ENCODE measurements around the gene KRT36. TPM values are rescaled to one million over a fixed set of nuclear protein-coding genes. Genes with fewer than 3 reads are reported as not detected.

The KRT36 gene
- total RNA-seq, 2 donors from 2014 or later: not detected

DNA sequence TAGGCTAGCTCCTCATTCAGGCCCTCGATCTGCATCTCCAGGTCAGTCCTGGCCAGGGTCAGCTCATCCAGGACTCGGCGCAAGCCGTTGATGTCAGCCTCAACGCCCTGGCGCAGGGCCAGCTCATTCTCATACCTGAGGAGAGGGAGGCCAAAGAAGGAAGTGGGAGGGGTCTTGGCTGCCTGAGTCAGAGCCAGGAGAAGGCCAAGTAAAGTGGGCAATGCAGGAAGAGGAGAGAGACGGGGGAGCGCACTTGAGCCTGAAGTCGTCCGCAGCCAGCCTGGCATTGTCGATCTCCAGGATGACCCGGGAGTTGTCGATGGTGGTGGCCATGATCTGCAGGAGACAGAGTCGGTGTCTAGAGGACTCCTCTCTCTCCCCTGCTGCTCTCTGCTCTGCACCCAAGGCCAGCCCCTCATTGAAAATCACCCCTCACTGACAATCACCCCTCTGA lies 27.1 kb upstream of the KRT36 start:
- peaks cover 19% of the 10 kb centered on the region for H3K4me1 Mint-ChIP-seq
- H3K4me3 ChIP-seq (ENCODE audit: low read length): no peak overlapping the region
- no peaks in the 10 kb centered on the region for H3K36me3 ChIP-seq (ENCODE audit: control insufficient read depth, insufficient read depth, low read length)
- H3K36me3 Mint-ChIP-seq (ENCODE audit: low read depth): no peaks in the 10 kb centered on the region
- no peak overlapping the region for H3K9ac ChIP-seq (ENCODE audit: extremely low read depth, low read length, poor library complexity, severe bottlenecking)
- no peak overlapping the region for H3K4me3 Mint-ChIP-seq
- DNase-seq: no peak
- no peaks in the 10 kb centered on the region for H3K27me3 ChIP-seq (ENCODE audit: control insufficient read depth, insufficient read depth, low read length, poor library complexity, severe bottlenecking)
- no peaks in the 10 kb centered on the region for H3K27me3 Mint-ChIP-seq (ENCODE audit: insufficient read depth)
- no peaks in the 10 kb centered on the region for H3K9me3 Mint-ChIP-seq
- H3K9me3 ChIP-seq (ENCODE audit: control insufficient read depth, low read length): no peaks in the 10 kb centered on the region
- no peak overlapping the region for H3K27ac ChIP-seq (ENCODE audit: low read depth, low read length)
- no peaks in the 10 kb centered on the region for H3K4me1 ChIP-seq (ENCODE audit: control insufficient read depth, insufficient read depth, low read length)
- WGBS, 2 experiments (ENCODE audit: insufficient coverage in 1 of 2, insufficient read length in 1 of 2): 92 to 93% methylated on average over 10 to 14 of the region's 14 CpGs
- H3K27ac Mint-ChIP-seq: no peak overlapping the region
- TF ChIP-seq, protein P1, sequence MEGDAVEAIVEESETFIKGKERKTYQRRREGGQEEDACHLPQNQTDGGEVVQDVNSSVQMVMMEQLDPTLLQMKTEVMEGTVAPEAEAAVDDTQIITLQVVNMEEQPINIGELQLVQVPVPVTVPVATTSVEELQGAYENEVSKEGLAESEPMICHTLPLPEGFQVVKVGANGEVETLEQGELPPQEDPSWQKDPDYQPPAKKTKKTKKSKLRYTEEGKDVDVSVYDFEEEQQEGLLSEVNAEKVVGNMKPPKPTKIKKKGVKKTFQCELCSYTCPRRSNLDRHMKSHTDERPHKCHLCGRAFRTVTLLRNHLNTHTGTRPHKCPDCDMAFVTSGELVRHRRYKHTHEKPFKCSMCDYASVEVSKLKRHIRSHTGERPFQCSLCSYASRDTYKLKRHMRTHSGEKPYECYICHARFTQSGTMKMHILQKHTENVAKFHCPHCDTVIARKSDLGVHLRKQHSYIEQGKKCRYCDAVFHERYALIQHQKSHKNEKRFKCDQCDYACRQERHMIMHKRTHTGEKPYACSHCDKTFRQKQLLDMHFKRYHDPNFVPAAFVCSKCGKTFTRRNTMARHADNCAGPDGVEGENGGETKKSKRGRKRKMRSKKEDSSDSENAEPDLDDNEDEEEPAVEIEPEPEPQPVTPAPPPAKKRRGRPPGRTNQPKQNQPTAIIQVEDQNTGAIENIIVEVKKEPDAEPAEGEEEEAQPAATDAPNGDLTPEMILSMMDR (conservative IDR thresholded peaks at IDR 0.05): no peak

DNA sequence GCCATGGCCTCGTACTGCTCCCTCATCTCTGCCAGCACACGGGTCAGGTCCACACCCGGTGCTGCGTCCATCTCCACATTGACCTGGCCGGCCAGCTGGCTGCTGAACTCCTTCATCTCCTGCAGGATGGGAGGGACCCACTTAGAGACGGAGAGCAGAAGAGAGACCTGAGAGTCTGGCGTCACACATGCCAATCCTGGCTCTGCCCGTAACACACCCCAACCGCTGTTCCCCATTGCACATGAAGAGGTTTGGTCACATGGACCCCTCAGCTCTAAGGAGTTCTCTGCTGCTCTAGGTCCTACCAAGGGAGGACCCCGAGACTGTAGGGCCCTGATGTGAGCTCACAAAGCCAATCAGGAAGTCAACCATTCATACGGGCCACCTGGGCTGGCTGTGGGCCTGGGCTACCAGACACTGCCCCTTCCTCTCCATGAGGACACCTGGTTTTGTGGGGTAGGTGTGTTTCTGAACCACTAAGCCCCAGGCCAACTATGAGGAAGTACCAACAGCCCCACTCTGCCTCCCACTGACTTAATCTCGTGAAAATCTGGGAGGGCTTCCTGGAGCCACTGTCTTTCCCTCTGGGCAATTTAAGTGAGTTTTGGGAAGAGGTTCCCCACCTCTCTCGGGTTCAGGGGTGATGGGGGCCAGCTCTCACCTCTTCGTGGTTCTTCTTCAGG lies 26.6 kb upstream of the KRT36 start:
- no peak for DNase-seq

DNA sequence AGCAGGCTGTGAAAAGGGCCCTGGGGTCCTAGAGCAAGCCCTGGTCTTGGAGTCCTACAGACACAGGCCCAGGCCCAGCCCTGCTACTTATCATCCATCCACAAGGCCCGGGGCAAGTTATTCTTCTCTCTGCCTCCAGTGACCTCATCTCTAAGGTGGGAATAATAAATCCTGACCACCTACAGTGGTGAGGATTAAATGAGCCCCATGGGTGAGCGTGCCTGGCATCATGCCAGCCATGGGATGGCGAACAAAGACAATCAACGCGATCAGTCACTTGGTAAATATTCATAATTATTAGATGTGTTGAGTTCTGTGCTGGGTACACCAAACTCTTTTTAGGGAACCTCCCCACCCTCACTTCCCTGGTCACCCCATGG lies 23.4 kb upstream of the KRT36 start:
- Histone ChIP-seq H3K27ac (ENCODE audit: low read depth, low read length) (no peak overlapping the region), H3K9ac (ENCODE audit: extremely low read depth, low read length, poor library complexity, severe bottlenecking) (no peak overlapping the region), H3K27me3 (ENCODE audit: control insufficient read depth, insufficient read depth, low read length, poor library complexity, severe bottlenecking) (no peaks in the 10 kb centered on the region), H3K4me3 (ENCODE audit: low read length) (no peak overlapping the region), H3K36me3 (ENCODE audit: control insufficient read depth, insufficient read depth, low read length) (no peaks in the 10 kb centered on the region), H3K9me3 (ENCODE audit: control insufficient read depth, low read length) (no peaks in the 10 kb centered on the region), H3K4me1 (ENCODE audit: control insufficient read depth, insufficient read depth, low read length) (no peaks in the 10 kb centered on the region)
- Mint-ChIP-seq H3K4me1 (peaks cover 11% of the 10 kb centered on the region), H3K27me3 (ENCODE audit: insufficient read depth) (no peaks in the 10 kb centered on the region), H3K27ac (no peak overlapping the region), H3K4me3 (no peak overlapping the region), H3K36me3 (ENCODE audit: low read depth) (no peaks in the 10 kb centered on the region), H3K9me3 (no peaks in the 10 kb centered on the region)
- TF ChIP-seq, protein P1 (conservative IDR thresholded peaks at IDR 0.05): no peak
- WGBS, 2 experiments (ENCODE audit: insufficient coverage in 1 of 2, insufficient read length in 1 of 2): 98% methylated on average over 5 of the region's 5 CpGs; no CpG with 5 or more reads in 1 of the 2 experiments
- no peak for DNase-seq

More for the DNA sequence above, 26.6 kb upstream of the KRT36 start:
- Mint-ChIP-seq H3K27ac (no peak overlapping the region), H3K4me1 (peaks cover 14% of the 10 kb centered on the region), H3K9me3 (no peaks in the 10 kb centered on the region), H3K4me3 (no peak overlapping the region), H3K36me3 (ENCODE audit: low read depth) (no peaks in the 10 kb centered on the region), H3K27me3 (ENCODE audit: insufficient read depth) (no peaks in the 10 kb centered on the region)
- Histone ChIP-seq H3K4me1 (ENCODE audit: control insufficient read depth, insufficient read depth, low read length) (no peaks in the 10 kb centered on the region), H3K27ac (ENCODE audit: low read depth, low read length) (no peak overlapping the region), H3K9ac (ENCODE audit: extremely low read depth, low read length, poor library complexity, severe bottlenecking) (no peak overlapping the region), H3K4me3 (ENCODE audit: low read length) (no peak overlapping the region), H3K36me3 (ENCODE audit: control insufficient read depth, insufficient read depth, low read length) (no peaks in the 10 kb centered on the region), H3K27me3 (ENCODE audit: control insufficient read depth, insufficient read depth, low read length, poor library complexity, severe bottlenecking) (no peaks in the 10 kb centered on the region), H3K9me3 (ENCODE audit: control insufficient read depth, low read length) (no peaks in the 10 kb centered on the region)
- 90 to 95% methylated on average over 13 to 14 of the region's 14 CpGs for WGBS, 2 experiments (ENCODE audit: insufficient coverage in 1 of 2, insufficient read length in 1 of 2)
- TF ChIP-seq, protein P1 (conservative IDR thresholded peaks at IDR 0.05): no peak

Data from endodermal cell (in vitro differentiated cells).